Metanephros (tissue), 2 donors: Measurements from ENCODE around the gene RAB41. TPM values are rescaled to one million over a fixed set of nuclear protein-coding genes. Genes with fewer than 3 reads are reported as not detected.

Experiments
- small RNA-seq: library from RNA; depleted of rRNA; stranded (forward); fragments of <200 nt; gene quantifications from one replicate; pipeline ENCODE3, GENCODE V24; 2014; ENCODE audit warnings: low replicate concordance
- total RNA-seq: library from RNA; depleted of rRNA; stranded (reverse); fragments of >200 nt; gene quantifications from one replicate; pipeline ENCODE4 v1.2.3, GENCODE V29; 2014

The RAB41 gene
- total RNA-seq: not detected

DNA sequence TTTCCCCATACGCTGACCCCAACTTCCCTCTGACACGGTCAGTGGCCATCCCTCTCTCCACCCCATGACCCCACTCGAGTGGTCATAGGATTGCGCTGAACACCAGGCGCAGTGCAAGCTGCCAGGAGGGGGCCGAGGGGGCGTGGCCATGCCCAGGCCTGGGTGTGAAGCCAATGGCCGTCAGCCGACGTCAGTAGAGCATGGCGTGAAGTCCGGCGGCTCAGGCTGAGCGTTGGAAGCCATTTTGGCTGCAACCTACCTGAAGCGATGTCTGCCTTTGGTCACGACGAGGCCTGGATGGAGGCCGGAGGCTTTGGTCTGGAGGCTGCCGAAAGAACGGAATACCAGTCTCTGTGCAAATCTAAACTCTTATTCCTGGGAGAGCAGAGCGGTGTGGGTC, at the start of gene RAB41:
Gene RAB41, plus strand, starts transcription at position 222 of the 400 bp plus-strand sequence. Its CDS starts 46 bp downstream, at position 268.

DNA sequence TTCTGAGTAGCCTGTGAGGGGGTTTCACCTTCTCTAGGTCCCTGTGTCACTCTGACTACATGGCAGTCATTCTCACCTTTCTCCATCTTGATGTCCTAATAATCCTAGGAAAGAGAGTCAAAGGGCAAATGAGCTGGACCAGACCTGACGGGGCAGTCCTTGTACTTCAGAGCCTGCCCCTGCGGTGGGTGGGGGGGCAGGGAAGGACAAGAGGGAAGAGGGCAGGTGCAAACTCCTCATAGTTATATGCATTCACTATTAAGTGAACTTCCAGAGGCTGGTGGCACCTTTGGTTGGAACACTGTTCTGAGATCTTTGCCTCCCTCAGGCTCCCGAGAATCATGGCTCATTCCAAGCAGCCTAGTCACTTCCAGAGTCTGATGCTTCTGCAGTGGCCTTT, 47.6 kb upstream of the RAB41 start, which contains the start of gene AWAT1:
Gene AWAT1, plus strand, starts transcription at position 301 of the 400 bp plus-strand sequence. Its CDS starts 41 bp downstream, at position 342.

DNA sequence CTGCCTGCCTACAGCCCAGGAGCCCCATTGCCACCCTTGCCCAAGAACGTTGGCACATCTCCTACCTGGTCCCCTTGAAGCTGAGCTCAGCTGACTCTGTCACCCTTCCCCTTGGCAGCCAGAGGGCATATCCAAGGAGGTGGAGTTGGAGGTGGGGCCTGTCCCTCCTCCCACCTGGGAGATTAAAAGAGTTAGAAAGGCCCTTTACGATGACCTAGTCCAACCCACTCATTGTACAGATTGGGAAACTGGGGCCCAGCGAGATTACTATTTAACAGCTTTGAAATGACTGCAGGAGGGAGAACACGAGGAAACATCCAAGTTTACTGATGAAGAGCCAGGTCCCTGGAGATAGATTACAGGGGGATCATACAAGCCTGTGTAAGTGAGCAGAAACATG, 21.9 kb upstream of the RAB41 start, which contains the start of gene P2RY4:
Gene P2RY4, minus strand, starts transcription at position 101 of the 400 bp plus-strand sequence. CDS start 580 bp downstream, outside the sequence.

DNA sequence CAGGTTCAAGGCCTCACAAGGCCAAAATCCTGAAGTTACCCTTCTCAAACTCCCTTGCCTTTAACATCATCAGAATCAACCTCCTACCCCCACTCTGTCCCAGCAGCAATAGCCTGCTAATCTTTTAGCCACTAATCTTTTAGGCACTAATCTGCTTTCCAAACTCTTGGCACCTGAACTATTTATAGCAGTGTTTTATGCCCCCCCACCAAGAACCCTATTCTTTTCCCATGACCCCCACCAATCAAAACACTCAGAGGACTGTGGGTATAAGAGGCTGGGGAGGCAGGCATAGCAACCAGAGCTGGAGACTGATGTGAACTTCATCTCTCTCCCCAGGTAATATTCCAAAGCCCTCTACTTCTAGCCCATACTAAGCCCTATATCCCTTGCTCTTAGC, 13.9 kb upstream of the RAB41 start, which contains the start of gene ARR3:
Gene ARR3, plus strand, starts transcription at position 301 of the 400 bp plus-strand sequence. CDS start 1,052 bp downstream, outside the sequence.

DNA sequence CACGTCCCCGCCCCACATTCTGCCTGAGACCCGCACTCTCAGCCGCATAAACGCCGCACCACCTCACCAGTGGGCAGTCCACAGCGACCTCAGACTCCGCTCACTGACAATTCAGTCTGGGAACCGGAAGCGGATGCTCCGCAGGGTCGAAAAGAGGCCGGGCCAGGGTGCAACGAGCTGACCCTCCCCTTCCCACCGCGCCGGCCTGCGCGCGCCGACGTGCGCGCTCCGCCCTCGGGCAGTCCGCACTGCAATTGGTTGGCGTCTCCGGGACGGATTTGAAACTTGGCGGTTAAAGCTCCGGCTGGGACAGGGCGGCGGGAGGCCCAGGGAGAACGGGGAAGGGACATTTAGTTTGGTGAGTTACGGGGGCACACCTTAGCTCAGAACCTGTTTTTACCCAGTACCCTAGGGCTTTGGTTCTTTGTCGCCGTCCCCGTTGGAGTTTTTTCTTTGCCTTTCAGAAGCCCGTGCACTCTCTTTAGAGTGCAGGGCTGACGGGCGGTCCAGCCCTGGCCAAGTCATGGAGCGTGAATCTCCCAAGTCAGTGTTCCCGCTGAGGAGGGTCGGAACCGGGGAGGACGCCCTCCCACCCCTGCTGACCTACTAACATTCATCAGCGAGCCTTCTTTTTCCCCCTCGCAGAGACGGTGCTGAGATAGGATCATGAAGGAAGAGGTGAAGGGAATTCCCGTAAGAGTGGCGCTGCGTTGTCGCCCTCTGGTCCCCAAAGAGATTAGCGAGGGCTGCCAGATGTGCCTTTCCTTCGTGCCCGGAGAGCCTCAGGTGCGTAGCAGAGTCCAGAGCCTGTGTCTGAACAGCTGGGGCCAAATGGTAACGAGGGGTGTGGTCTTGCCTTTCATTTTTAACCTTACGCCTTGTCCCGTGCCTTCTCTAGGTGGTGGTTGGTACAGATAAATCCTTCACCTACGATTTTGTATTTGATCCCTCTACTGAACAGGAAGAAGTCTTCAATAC, 8.1 kb downstream of the RAB41 start, which contains the start of the genes KIF4A and PDZD11:
Gene KIF4A, plus strand, starts transcription at position 312 of the 978 bp plus-strand sequence. Its CDS starts 355 bp downstream, at position 667.
Gene PDZD11, minus strand, starts transcription at position 135 of the 978 bp plus-strand sequence. CDS start 586 bp downstream, outside the sequence.

Small RNAs within 50 kb of the gene (small RNA-seq; reads per million reads assigned to genes)
- gene RNA5SP507: not detected

Other genes starting within 250 kb of the RAB41 start
- gene AWAT2, start 232.2 kb upstream of the RAB41 start, total RNA-seq: not detected
- not detected for gene OTUD6A, start 219.7 kb upstream of the RAB41 start, total RNA-seq
- 59.3 TPM for gene IGBP1, start 148.7 kb upstream of the RAB41 start, total RNA-seq
- gene DGAT2L6, start 104.7 kb upstream of the RAB41 start, total RNA-seq: 0.29 TPM
- not detected for gene AWAT1, start 47.5 kb upstream of the RAB41 start, total RNA-seq
- gene P2RY4, start 22.0 kb upstream of the RAB41 start, total RNA-seq: 0.35 TPM
- not detected for gene ARR3, start 13.8 kb upstream of the RAB41 start, total RNA-seq
- gene PDZD11, start 7.8 kb downstream of the RAB41 start, total RNA-seq: 27.7 TPM
- 7.6 TPM for gene KIF4A, start 7.9 kb downstream of the RAB41 start, total RNA-seq
- 0.58 TPM for gene GDPD2, start 141.1 kb downstream of the RAB41 start, total RNA-seq
- 21.8 TPM for gene DLG3, start 162.7 kb downstream of the RAB41 start, total RNA-seq